Stimulated activated CD4-positive, alpha-beta T cell treated with anti-CD3 and anti-CD28 coated beads, TNF-alpha, amount 100 ng/mL, for 48 hours (primary cell): ENCODE measurements around the gene SLC40A1.

Source experiments
- DNase-seq, 3 donors: peaks; one replicate each; pipeline ENCODE4 v3.0.0-alpha.2; 2020; ENCODE audit warnings: low read depth in 3 of 3

The SLC40A1 gene

DNA sequence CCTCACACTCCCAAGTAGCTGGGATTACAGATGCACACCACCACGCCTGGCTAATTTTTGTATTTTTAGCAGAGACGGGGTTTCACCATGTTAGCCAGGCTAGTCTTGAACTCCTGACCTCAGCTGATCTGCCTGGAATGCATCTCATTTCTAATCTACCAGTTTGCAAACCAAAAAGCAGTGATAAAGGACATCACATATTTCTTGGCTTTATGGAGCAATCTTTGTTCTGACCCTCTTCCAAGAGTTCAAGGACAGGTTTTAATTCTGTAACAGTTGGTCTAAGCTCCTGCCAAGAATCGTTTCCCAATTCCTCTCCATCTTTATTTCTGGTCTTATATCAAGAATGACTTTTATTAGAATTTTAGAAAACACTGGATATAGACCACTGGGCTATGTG is 67.7 kb downstream of the SLC40A1 start:
- no peak for DNase-seq

DNA sequence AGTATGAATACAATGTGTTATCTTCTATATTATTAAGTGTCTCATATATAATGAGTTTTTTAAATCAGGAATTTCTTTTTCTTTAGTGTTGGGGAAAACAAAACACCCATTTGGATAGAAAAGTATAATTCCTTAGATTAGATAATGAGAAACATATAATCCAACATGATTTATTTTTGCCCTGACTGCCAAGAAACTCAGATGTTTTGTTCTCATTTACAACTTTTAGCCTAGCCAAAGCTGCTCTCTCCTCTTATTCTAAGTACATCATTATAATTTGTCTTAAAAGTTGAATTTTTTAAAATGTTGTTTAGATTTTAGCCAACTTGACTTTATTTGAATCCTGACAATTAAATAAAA is 68.6 kb downstream of the SLC40A1 start:
- DNase-seq: no peak

- no peak for DNase-seq
Measured at GRCh38 chr2:189511210-189511959, 69.2 kb downstream of the SLC40A1 start.
